SK-N-DZ (cell line): ENCODE data around the gene CNTRL. TPM values are rescaled to one million over a fixed set of nuclear protein-coding genes. Genes with fewer than 3 reads are reported as not detected.
A peak's percentile ranks its signal among the peaks of the same experiment; 100 is the strongest.
"Not testable (repeated sequence)": the region's sequence is repeated elsewhere in the genome, so short reads cannot be mapped to it uniquely, and the experiment has no call there.

ENCODE experiments used
- DNase-seq: peaks from one replicate; pipeline ENCODE4 v3.0.0-alpha.2; 2015; ENCODE audit warnings: low spot score
- polyA plus RNA-seq, 2 experiments: library from polyadenylated mRNA; depleted of rRNA; stranded (reverse); fragments of >200 nt; gene quantifications; 2 replicates each; pipeline ENCODE4 v1.2.3, GENCODE V29; 2014

CNTRL gene, protein sequence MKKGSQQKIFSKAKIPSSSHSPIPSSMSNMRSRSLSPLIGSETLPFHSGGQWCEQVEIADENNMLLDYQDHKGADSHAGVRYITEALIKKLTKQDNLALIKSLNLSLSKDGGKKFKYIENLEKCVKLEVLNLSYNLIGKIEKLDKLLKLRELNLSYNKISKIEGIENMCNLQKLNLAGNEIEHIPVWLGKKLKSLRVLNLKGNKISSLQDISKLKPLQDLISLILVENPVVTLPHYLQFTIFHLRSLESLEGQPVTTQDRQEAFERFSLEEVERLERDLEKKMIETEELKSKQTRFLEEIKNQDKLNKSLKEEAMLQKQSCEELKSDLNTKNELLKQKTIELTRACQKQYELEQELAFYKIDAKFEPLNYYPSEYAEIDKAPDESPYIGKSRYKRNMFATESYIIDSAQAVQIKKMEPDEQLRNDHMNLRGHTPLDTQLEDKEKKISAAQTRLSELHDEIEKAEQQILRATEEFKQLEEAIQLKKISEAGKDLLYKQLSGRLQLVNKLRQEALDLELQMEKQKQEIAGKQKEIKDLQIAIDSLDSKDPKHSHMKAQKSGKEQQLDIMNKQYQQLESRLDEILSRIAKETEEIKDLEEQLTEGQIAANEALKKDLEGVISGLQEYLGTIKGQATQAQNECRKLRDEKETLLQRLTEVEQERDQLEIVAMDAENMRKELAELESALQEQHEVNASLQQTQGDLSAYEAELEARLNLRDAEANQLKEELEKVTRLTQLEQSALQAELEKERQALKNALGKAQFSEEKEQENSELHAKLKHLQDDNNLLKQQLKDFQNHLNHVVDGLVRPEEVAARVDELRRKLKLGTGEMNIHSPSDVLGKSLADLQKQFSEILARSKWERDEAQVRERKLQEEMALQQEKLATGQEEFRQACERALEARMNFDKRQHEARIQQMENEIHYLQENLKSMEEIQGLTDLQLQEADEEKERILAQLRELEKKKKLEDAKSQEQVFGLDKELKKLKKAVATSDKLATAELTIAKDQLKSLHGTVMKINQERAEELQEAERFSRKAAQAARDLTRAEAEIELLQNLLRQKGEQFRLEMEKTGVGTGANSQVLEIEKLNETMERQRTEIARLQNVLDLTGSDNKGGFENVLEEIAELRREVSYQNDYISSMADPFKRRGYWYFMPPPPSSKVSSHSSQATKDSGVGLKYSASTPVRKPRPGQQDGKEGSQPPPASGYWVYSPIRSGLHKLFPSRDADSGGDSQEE (N-terminal part only)
- 7.3 and 13.0 TPM in 2 replicates for polyA plus RNA-seq (2014; cell fraction: cytosol; rRNA removed)
- polyA plus RNA-seq (2014; cell fraction: nucleus; rRNA removed): 16.1 and 24.3 TPM in 2 replicates

DNA sequence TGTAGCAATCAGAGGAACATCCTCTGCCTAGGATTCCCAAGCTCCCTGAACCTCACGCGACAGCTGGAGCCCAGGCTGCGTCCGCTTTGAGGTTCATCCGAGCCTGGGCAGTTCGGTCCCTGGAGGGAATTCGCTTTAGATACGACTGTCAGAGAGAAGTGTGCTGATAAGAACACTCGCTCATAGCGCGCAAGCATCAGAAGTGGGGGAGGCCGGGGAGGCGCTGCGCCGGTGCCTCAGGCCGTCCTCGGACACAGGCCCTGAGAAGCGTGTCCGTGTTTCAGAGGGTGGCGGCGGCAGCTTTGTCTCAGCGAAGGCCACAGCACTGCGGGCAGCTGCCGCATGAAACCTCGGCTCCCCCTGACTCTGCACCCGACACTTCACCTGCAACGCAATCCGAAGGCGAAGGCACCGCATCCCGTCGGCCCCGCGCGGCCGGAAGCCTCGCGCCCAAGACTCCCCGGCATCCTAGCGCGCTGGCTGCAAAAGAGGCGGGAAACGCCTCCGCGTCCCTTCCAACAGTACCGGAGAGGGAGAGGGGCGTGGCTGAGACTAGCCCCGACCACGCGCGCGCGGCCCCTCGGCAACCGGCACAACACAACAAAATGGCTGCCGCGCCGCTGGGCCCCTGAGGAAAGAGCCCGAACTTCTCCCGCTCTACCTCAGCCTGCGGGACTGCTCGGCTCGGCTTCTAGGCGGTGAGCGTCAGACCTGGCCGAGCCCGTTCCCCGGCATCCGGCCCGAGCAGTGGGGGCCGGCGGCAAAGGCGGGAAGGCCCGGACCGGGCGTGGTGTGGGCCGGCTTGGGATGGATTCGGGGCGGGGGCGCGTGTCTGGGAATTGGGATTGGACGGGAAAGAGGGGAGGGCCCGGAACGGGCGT, at the start of gene CNTRL:
TSS of gene CNTRL (plus strand) at position 586 of the 881 bp plus-strand sequence. CDS start 13,372 bp downstream, outside the sequence.
- DNase-seq: peak; percentile 95

DNA sequence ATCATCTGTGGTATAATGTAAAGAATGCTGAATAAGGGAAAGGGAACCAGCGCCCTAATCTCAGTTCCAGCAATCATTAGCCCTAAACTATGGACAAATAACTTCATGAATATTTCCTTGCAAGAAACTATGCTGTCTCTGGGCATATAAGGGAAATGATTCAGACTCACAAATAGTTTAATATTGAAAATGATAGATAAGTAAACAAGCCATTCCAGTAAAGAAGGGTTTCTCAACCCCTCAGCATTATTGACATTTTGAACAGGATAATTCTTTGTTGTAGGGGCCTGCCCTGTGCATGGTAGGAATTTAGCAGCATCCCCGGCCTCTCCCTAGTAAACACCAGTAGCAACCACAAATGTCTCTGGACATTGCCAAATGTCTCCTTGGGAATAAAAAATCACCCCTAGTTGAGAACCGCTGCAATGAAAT, 48.5 kb upstream of the CNTRL start:
- DNase-seq: no peak

DNA sequence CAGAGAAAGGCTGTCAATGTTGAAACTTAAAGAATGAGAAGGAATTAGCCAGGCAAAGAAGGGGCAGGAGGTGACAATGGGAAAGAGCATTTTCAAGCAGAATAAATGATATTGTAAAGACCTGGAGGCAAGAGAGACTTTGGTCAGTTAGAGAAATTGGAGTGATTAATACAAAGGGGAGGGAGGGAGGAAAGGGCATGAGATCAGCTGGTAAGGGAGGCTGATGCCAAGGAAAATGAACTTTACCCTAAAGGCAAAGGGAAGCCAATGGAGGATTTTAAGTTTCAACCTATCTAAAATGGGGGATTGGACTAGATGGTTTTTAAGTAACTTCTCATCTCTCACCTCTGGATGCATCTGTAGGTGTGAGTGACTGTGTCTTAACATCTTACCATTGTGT, 48.0 kb upstream of the CNTRL start:
- DNase-seq: no peak

DNA sequence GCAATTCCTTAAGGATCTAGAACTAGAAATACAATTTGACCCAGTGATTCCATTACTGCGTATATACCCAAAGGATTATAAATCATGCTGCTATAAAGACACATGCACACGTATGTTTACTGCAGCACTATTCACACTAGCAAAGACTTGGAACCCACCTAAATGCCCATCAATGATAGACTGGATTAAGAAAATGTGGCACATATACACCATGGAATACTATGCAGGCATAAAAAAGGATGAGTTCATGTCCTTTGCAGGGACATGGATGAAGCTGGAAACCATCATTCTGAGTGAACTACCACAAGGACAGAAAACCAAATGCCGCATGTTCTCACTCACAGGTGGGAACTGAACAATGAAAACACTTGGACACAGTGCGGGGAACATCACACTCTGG, 46.5 kb upstream of the CNTRL start:
- not testable (repeated sequence) for DNase-seq

DNA sequence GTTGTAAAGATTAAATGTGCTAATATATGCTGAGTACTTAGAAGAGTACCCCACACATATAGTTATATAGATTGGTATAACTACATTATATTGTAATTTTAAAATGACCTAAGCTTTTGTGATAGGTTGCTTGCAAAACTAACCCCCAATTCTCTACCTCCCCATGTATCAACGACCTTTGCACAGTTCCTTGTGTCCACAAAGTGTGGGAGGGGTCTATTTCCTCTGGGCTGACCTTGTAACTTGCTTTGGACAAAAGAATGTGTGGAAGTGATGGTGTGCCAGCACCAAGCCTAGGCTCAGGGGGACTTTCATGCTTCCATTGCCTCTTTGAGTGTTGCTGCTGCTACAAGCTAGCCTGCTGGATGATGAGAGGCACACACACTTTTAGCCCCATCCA, 45.3 kb upstream of the CNTRL start:
- no peak for DNase-seq

DNA sequence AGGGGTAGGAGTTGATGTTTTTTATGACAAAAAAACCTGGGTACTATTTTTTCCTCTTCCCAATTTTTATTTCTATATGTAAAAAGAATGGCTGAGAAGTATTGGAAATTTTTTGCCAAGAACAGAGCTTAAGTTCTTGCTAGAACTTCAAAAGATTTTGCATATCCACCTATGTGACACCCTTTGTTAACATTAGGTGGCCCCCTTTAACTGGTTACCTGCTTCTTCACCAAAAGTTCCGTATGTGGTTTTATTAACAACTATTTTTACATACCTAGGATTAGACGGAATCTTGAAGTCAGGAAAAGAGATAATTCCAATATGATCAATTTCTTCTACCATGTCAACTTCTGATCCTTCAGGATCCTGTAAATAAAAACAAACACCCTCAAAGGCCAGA, 40.2 kb upstream of the CNTRL start:
- DNase-seq: no peak

DNA sequence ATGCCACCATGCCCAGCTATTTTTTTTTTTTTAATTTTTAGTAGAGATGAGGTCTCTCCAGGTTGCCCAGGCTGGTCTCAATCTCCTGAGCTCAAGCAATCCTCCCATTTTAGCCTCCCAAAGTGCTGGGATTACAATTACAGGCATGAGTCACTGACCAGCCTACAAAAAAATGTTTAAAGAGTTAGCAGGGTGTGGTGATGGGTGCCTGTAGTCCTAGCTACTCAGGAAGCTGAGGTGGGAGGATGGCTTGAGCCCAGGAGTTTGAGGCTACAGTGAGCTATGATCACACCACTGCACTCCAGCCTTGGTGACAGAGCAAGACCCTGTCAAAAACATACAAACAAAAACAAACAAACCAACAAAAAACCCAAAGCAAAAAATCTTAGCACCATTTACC, 39.0 kb upstream of the CNTRL start:
- DNase-seq: not testable (repeated sequence)

DNA sequence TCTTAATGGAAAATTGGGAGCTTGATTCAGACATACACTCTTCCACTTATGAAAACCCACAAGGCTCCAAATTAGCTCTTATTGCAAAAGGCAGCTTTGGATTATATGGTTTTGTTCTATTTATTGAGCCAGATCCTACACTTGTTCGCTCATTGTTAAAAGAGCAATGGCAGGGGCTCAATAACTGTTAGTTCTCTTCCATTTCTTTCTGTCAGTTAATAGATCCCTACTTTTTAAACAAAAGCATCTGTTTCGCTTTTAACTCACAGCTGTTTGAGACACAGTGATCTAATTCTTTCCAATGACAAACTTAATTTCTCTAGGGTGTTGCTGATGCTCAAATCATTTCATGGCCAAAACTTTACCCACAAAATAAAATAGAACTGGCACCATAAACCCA, 36.4 kb upstream of the CNTRL start:
- no peak for DNase-seq

DNA sequence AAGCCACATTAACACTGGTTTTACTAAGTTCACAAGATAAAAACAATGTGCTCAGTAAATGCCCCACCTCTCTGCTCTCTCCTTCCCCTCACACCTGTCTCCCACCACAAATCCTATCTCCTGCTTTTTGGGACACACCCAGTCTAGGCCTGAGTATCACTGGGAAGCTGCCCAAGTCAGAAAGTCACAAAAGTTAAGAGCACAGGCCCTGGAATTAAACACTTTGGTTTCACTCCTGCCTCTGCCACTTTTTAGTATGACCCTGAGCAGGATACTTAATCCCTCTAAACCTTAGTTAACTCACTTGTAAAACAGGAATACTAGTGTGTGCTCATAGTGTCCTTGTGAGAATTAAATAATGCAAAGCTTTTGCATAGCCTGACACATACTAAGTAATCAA, 36.0 kb upstream of the CNTRL start:
- DNase-seq: no peak

DNA sequence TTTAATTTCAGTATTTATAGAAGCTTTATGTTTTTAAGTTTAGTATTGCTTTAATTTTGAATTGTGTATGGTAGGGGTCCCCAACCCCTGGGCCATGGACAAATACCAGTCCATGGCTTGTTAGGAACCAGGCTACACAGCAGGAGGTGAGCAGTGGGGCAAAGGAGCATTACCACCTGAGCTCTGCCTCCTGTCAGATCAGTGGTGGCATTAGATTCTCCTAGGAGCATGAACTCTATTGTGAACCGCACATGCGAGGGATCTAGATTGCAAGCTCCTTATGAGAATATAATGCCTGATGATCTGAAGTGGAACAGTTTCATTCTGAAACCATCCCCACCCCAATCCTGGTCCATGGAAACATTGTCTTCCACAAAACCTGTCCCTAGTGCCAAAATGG, 26.6 kb upstream of the CNTRL start:
- no peak for DNase-seq

DNA sequence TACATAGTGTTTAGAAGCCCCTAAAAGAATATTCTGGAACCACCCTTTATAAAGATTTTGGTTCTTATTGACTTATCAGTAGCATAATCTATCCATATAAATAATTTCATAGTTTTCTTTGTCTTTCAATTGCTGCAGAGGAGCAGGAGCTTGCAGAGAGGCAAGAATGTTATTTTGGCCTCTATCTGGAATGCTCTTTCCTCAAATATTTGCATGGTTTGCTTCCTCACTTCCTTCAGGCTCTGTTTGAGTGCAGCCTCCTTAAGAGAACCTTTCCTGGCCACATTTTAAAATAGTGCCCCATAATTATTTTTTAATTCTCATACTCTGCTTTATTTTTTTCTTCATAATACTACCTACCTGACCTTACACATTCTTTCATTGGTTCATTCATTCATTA, 26.1 kb upstream of the CNTRL start:
- DNase-seq: no peak

DNA sequence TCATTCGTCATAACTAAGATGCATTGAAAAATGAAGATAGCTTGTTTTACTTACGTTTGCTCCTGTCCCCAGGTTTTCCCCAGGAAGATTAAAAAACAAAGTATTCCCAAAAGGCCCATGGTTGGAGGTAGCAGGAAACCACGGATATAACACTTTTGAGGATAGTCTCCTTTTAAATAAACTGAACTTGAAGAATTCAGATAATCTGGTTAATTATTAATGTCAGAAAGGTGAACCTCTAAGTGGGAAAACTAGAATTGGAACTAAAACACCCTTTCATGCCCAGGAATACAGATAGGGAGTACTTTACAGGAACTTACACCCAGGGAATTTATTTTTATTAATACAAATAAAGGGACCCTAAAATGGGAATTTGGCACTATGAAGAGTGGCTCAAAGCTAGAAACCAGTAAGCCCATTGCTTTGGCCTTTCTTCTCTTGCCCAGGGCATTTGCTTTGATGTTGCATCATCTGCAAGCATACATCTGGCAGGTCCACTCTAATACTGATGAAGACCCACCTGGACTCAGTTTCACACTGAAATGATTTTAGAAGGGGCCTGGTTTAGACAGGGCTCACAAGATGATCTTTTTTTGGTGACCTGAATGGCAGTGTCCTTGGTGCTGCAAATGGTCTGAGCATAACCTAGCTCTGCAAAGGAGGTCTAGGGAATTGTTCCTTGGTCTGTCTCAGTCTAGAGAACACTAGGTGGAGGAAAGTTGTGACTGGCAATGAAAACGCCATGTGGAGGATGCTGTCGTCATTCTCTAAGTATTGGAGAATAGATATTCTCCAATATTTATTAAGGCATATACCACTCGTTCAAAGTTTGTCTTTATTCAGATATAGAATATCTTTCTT, 24.4 kb upstream of the CNTRL start, which contains the start of gene C5:
TSS of gene C5 (minus strand) at position 148 of the 861 bp plus-strand sequence. CDS start at position 119, 29 bp downstream.
- DNase-seq: no peak

DNA sequence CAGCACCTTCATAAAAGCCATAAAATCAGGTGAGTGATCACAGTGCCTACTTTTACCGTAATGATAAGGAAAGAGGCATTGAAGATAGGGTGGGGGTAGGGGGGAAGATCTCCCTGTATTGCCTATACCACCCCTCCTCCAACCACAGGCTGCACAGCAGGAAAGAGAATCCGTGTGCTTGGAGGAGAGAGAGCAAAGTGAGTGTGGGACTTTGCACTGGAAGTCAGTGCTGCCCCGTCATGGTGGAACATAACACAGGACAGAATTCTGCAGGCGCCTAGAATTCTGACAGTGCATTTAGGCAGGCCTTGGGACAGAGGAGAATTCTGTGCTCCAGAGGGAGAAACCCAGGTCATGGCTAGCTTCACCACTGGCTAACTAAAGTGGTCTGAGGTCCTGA, 21.2 kb upstream of the CNTRL start:
- no peak for DNase-seq

DNA sequence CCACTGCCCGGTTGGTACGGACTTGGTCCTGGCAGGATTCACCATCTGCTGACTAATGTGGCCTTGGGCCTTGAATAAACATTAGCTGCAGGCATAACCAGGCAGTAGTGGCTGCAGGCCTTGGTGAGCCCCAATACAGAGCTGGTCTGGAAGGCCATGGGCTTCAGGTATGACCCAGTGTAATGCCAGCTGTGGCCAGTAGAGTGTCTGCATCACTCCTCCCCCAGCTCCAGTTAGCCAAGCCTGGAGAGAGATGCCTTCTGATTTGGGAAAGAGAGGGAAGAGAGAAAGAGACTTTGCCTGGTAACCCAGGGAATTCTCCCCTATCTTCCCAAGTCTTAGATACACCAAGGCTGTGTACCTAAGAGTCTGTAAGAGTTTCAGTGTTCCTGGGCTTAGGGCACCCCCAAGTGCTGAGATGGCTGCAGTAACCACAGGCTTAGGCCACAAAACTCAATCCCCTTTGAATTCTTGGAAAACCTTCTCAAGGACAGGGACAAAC, 19.1 kb upstream of the CNTRL start:
- DNase-seq: no peak

DNA sequence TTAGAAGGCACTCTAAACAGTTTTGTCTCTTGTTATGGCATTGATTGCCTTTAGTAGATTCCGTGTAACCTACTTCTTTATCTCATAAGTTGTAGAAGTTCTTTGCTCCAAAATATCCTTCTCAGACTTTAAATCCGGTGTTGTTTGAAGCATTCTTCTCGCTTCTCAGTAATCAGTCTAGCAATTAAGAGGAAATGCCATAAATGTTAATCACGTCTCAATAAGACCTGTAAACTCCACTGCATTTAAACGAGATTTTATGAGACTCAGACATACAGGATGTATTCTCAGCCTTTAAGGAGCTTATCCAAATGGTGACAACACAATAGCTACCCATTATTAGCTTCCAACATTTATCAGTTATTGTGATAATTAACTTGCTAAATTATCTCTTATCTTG, 16.9 kb upstream of the CNTRL start:
- DNase-seq: no peak

DNA sequence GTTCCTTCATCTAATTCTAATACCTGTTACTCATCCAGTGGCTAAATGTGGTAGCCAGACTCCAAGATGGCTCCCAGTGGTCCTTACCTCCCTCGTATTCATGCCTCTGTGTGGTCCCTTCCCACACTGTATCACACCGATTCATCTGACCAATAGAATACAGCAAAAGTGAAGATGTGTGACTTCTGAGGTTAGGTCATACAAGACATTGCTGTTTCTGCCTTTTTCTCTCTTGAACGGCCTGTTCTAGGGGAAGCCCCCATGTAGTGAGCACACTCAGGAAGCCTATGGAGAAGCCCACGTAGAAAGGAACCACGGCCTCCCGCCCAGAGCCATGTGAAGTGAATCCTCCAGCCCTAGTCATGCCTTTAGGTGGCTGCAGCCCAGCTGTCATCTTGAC, 15.2 kb upstream of the CNTRL start:
- no peak for DNase-seq

DNA sequence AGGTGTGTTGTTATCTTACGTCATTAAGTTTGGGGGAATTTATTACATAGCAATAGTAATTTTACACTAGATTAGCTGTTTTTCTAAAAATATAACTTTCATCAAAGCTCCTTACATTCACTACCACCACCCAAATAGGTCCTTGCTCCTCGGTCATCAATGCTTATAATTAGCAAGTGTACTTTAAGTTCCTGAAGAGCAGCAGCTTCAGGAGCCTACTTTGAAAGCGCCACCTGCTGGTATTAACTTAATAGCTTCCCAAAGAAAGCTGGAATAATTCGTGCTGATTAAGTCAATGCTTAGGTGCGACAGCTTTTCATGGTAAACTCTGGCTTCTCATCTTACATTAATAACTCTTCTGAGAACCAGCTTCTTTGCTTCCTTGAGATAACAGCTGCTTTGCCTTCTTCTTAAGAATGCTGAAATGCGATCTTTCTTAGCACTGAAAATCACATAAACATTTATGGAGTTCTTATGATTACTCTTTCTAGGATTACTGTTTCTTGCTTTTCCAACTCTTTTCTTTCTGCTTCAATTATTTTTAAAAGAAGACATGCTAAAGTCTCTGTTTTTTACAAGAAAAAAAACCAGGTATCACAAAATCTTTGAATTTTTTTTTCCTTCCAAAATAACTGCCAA, 14.6 kb upstream of the CNTRL start:
- peak; percentile 55 for DNase-seq

DNA sequence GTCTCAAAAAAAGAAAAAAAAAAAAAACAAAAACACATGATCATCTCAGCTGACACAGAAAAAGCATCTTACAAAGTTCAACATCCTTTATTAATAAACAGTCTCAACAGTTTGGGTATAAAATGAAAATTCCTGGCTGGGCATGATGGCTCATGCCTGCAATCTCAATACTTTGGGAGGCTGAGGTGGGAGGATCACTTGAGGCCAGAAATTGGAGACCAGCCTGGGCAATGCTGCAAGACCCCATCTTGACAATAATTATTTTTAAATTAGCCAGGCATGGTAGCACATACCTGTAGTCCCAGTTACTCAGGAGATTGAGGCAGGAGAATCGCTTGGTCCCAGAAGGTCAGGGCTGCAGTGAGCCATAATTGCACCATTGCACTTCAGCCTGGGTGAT, 7.9 kb upstream of the CNTRL start:
- DNase-seq: no peak

DNA sequence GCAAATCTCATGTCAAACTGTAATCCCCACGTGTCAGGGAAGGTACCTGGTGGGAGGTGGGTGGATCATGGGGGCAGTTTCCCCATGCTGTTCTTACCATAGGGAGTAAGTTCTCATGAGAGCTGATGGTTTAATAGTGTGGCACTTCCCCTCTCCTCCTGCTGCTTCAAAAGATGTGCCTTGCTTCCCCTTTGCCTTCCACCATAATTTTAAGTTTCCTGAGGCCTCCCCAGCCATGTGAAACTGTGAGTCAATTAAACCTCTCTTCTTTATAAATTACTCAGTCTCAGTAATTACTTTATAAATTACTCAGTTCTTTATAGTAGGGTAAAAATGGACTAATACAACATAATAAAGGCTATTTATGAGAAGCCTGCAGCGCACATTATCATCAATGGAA, 7.1 kb upstream of the CNTRL start:
- no peak for DNase-seq
